Measurements from ENCODE around the gene RNF215. TPM values are rescaled to one million over a fixed set of nuclear protein-coding genes. Genes with fewer than 3 reads are reported as not detected.
A peak's percentile ranks its signal among the peaks of the same experiment; 100 is the strongest.

Gene RNF215
- total and polyA plus RNA-seq, 10 of the 15 experiments (the other 5 are each of a cell fraction or from before 2014, with no cell fraction given) = 0.31 to 7.6 (median 3.0) TPM; not detected in 1

DNA sequence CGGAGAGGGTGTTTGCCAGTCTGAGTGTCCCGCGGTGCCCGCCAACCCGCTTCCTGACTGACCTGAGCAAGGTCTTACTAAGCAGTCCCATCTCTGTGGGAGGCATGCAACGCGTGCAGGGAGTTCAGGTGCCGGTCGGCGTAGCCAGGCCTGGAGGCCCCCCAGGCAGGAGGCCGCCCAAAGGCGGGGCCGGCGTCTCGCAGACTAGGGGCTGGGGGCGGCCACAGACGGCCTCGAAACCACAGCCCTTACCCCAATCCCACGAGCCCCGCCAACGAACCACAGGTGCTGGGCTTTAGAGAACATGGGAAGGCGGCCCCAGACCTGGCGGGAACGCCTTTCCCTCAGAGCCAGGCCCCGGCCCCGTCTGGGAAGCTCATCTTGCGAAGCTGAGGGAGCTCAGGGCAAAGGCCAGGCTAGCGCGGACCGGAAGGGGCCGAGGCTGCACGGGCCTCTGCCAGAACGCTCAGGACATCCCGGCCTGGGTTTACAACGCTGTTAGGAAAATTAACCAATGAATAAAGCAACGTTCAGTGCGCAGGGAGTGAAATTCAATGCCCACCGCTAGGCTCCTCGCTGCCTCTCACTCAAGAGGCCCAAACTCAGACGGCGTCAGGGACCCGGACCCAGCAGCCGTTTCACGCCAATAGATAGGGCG, 36.2 kb upstream of the RNF215 start (continued):
- TF ChIP-seq, protein P1, sequence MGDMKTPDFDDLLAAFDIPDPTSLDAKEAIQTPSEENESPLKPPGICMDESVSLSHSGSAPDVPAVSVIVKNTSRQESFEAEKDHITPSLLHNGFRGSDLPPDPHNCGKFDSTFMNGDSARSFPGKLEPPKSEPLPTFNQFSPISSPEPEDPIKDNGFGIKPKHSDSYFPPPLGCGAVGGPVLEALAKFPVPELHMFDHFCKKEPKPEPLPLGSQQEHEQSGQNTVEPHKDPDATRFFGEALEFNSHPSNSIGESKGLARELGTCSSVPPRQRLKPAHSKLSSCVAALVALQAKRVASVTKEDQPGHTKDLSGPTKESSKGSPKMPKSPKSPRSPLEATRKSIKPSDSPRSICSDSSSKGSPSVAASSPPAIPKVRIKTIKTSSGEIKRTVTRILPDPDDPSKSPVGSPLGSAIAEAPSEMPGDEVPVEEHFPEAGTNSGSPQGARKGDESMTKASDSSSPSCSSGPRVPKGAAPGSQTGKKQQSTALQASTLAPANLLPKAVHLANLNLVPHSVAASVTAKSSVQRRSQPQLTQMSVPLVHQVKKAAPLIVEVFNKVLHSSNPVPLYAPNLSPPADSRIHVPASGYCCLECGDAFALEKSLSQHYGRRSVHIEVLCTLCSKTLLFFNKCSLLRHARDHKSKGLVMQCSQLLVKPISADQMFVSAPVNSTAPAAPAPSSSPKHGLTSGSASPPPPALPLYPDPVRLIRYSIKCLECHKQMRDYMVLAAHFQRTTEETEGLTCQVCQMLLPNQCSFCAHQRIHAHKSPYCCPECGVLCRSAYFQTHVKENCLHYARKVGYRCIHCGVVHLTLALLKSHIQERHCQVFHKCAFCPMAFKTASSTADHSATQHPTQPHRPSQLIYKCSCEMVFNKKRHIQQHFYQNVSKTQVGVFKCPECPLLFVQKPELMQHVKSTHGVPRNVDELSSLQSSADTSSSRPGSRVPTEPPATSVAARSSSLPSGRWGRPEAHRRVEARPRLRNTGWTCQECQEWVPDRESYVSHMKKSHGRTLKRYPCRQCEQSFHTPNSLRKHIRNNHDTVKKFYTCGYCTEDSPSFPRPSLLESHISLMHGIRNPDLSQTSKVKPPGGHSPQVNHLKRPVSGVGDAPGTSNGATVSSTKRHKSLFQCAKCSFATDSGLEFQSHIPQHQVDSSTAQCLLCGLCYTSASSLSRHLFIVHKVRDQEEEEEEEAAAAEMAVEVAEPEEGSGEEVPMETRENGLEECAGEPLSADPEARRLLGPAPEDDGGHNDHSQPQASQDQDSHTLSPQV (IDR thresholded peaks at IDR 0.05) = no peak
- TF ChIP-seq SIX5 (IDR thresholded peaks at IDR 0.05; ENCODE audit: low read depth, low read length, severe bottlenecking) (no peak), PML (IDR thresholded peaks at IDR 0.05; ENCODE audit: low read length) (peak; percentile 80; the same call in 1 of the 2 replicates), ZNF687 (IDR thresholded peaks at IDR 0.05) (peak; percentile 59; the same call in 1 of the 2 replicates), ZNF207 (IDR thresholded peaks at IDR 0.05; ENCODE audit: borderline replicate concordance) (no peak), PAX5 (IDR thresholded peaks at IDR 0.05; ENCODE audit: borderline replicate concordance, low read depth, low read length) (no peak), KDM1A (IDR thresholded peaks at IDR 0.05; ENCODE audit: borderline replicate concordance) (no peak), CBFB (IDR thresholded peaks at IDR 0.05; ENCODE audit: low read depth) (no peak), E2F4 (IDR thresholded peaks at IDR 0.05; ENCODE audit: low read depth, low read length) (no peak), PBX3 (IDR thresholded peaks at IDR 0.05; ENCODE audit: insufficient replicate concordance, low read depth, low read length) (no peak), SPI1 (IDR thresholded peaks at IDR 0.05; ENCODE audit: borderline replicate concordance, insufficient read depth, low read depth, low read length) (no peak), MEF2B (IDR thresholded peaks at IDR 0.05; ENCODE audit: partially characterized antibody, poor library complexity, severe bottlenecking) (no peak), RAD51 (IDR thresholded peaks at IDR 0.05) (no peak), IRF4 (IDR thresholded peaks at IDR 0.05; ENCODE audit: low read depth, low read length) (no peak), RUNX3 (IDR thresholded peaks at IDR 0.05; ENCODE audit: low read length) (peak; percentile 30; the same call in 1 of the 2 replicates), GATAD2B (conservative IDR thresholded peaks at IDR 0.05; ENCODE audit: low read depth) (0 out of 2 replicates have a peak, but pooled peaks have one; percentile 17)
- TF ChIP-seq, protein P2, sequence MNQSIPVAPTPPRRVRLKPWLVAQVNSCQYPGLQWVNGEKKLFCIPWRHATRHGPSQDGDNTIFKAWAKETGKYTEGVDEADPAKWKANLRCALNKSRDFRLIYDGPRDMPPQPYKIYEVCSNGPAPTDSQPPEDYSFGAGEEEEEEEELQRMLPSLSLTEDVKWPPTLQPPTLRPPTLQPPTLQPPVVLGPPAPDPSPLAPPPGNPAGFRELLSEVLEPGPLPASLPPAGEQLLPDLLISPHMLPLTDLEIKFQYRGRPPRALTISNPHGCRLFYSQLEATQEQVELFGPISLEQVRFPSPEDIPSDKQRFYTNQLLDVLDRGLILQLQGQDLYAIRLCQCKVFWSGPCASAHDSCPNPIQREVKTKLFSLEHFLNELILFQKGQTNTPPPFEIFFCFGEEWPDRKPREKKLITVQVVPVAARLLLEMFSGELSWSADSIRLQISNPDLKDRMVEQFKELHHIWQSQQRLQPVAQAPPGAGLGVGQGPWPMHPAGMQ (IDR thresholded peaks at IDR 0.05; ENCODE audit: borderline replicate concordance) = no peak

Measured in GM12878 (cell line).